Spleen (tissue), 7 donors: ENCODE data around the gene PCCA.

Experiments used
- CTCF ChIP-seq, 11 experiments: fragments of 200-600 bp in 7 of 11; fragments of 450-650 bp in 4 of 11; sonication (generic) in 4 of 11; IDR thresholded peaks in 8 of 11; conservative IDR thresholded peaks in 3 of 11; 1 replicate in 7 of 11; 2 replicates in 4 of 11; pipeline versions ENCODE4 v1.4.0 to v1.8.0; 2016 to 2021; ENCODE audit warnings: antibody characterized with exemption in 11 of 11, inconsistent platforms in 4 of 11, mild to moderate bottlenecking in 1 of 11
- POLR2A ChIP-seq, 3 donors: fragments of 450-650 bp; IDR thresholded peaks; one replicate each; pipeline ENCODE4 v1.5.1; 2017; ENCODE audit warnings: antibody characterized with exemption in 3 of 3, mild to moderate bottlenecking in 1 of 3
- POLR2AphosphoS5 ChIP-seq, 3 donors: sonication (generic); formaldehyde crosslinking; IDR thresholded peaks; one replicate each; pipeline ENCODE4 v1.5.1; 2017; ENCODE audit warnings: antibody characterized with exemption in 3 of 3
- donor health status: DM: no; HTN: no; CAD: no; lungs with moderate emphysema.
- donor health status: DM: no; HTN: no; CAD: no.
- donor health status: DM: no; HTN: no; CAD: no.

GRCh38 chr13:100397627-100398026 is 308.7 kb downstream of the PCCA start:
- no peak for TF ChIP-seq CTCF (IDR thresholded peaks at IDR 0.05 in 8 of 11, conservative IDR thresholded peaks at IDR 0.05 in 3 of 11)
- no peak for TF ChIP-seq POLR2AphosphoS5 (IDR thresholded peaks at IDR 0.05)
- no peak for TF ChIP-seq POLR2A (IDR thresholded peaks at IDR 0.05)
